Posterior vena cava (tissue), 2 donors: ENCODE data around the gene NDUFA6. TPM values are rescaled to one million over a fixed set of nuclear protein-coding genes. Genes with fewer than 3 reads are reported as not detected.
"Not testable (repeated sequence)": the region's sequence is repeated elsewhere in the genome, so short reads cannot be mapped to it uniquely, and the experiment has no call there.

Source experiments
- DNase-seq: peaks from one replicate; pipeline ENCODE4 v3.0.0-alpha.2; 2020; ENCODE audit warnings: low spot score
- intact Hi-C, 2 donors: fragments of 100-400 bp; cut with DNase I; formaldehyde crosslinking; loops; one replicate each; pipeline versions ENCODE4 v1.14.1 to v1.14.2; 2022 to 2023
- long read RNA-seq, 2 donors: library from polyadenylated mRNA; unstranded; transcript quantifications; one replicate each; pipeline ENCODE4 v2.0.0, GENCODE V29; 2020 to 2021
- total RNA-seq, 2 donors: library from RNA; stranded (reverse); fragmentation: NEBNext Ultra II Directional; extraction: Animal tissue kit (Norgen Biotek cat#: 25700); gene quantifications; one replicate each; pipeline ENCODE4 v1.2.1, GENCODE V29; 2021
- donor health status: DM: yes; HTN: yes; CAD: no.
- donor health status: DM: yes; HTN: yes; CAD: no.

Gene NDUFA6
- total RNA-seq, result 10 to 100 TPM; 48.1 to 52.1 TPM
- long read RNA-seq, donor 1, transcript NDUFA6-202 (3 exons, 1,256 nt), result major isoform, 49 of 52 reads
- long read RNA-seq, donor 1, partial matches to known transcripts, result 0 of 52 reads
- long read RNA-seq, donor 1, other reads (novel, unspliced or antisense), result 3 of 52 reads
- long read RNA-seq, donor 2, transcript NDUFA6-202 (3 exons, 1,256 nt), result major isoform, 85 of 88 reads
- long read RNA-seq, donor 2, partial matches to known transcripts, result 0 of 88 reads
- long read RNA-seq, donor 2, other reads (novel, unspliced or antisense), result 3 of 88 reads

- intact Hi-C loops, result loop anchor here in 1 of 2 donors (5.0 kb wide), 1 partner anchor 351 kb away; no protein-coding TSS in a partner anchor
- peak; percentile 100 for DNase-seq
These were observed at the start of gene NDUFA6 for GRCh38 chr22:42090596-42091454. Gene NDUFA6, minus strand, starts transcription at chr22:42090772. Its CDS starts 28 bp downstream, at chr22:42090744.

- peak; percentile 36 for DNase-seq
- intact Hi-C loops, result not testable (repeated sequence)
These were observed 49.6 kb upstream of the NDUFA6 start for GRCh38 chr22:42140153-42140552.

- peak; percentile 58 for DNase-seq
These were observed 48.9 kb upstream of the NDUFA6 start for GRCh38 chr22:42139508-42139907.

GRCh38 chr22:42138972-42139371 is 48.4 kb upstream of the NDUFA6 start:
- intact Hi-C loops, result no loop called here
- DNase-seq, result no peak

More at GRCh38 chr22:42139508-42139907, 48.9 kb upstream of the NDUFA6 start:
- intact Hi-C loops, result not testable (repeated sequence)

- intact Hi-C loops, result no loop called here
- DNase-seq, result peak; percentile 66
These were observed 47.7 kb upstream of the NDUFA6 start for GRCh38 chr22:42138122-42138770.

- intact Hi-C loops, DNase-seq: not testable (repeated sequence)
These were observed 45.1 kb upstream of the NDUFA6 start for GRCh38 chr22:42135688-42136087.

- intact Hi-C loops, result no loop called here
- peak; percentile 38 for DNase-seq
These were observed 43.8 kb upstream of the NDUFA6 start for GRCh38 chr22:42134100-42135020.

GRCh38 chr22:42132457-42132856 is 41.9 kb upstream of the NDUFA6 start:
- intact Hi-C loops, result no loop called here
- peak; percentile 60 for DNase-seq

- intact Hi-C loops, result no loop called here
- DNase-seq, result peak; percentile 45
These were observed 41.0 kb upstream of the NDUFA6 start for GRCh38 chr22:42131562-42131961.

GRCh38 chr22:42130639-42131431 is 40.3 kb upstream of the NDUFA6 start, which contains the start of gene CYP2D6:
Gene CYP2D6, minus strand, starts transcription at chr22:42130810. Its CDS starts 19 bp downstream, at chr22:42130791.
- DNase-seq, result peak; percentile 79
- intact Hi-C loops, result not testable (repeated sequence)

GRCh38 chr22:42130182-42130581 is 39.6 kb upstream of the NDUFA6 start:
- intact Hi-C loops, DNase-seq: not testable (repeated sequence)

GRCh38 chr22:42128776-42129694 is 38.5 kb upstream of the NDUFA6 start:
- DNase-seq, result peak; percentile 80
- intact Hi-C loops, result not testable (repeated sequence)

GRCh38 chr22:42128007-42128406 is 37.4 kb upstream of the NDUFA6 start:
- DNase-seq, result peak; percentile 50
- intact Hi-C loops, result not testable (repeated sequence)

GRCh38 chr22:42127606-42128005 is 37.0 kb upstream of the NDUFA6 start:
- peak; percentile 68 for DNase-seq
- intact Hi-C loops, result no loop called here

GRCh38 chr22:42123529-42123928 is 33.0 kb upstream of the NDUFA6 start:
- intact Hi-C loops, DNase-seq: not testable (repeated sequence)

- DNase-seq, intact Hi-C loops: not testable (repeated sequence)
These were observed 29.9 kb upstream of the NDUFA6 start for GRCh38 chr22:42120231-42121021.
